GM12878 (cell line): ENCODE measurements around the gene HMCN1. TPM values are rescaled to one million over a fixed set of nuclear protein-coding genes. Genes with fewer than 3 reads are reported as not detected.

Source experiments
- ATAC-seq: fragments of 200-7000 bp; cut with Tn5 transposase; 3 replicates; pipeline ENCODE4 v1.9.1; 2020; ENCODE audit warnings: mild to moderate bottlenecking, moderate library complexity
- BruUV-seq: library from RNA; stranded (reverse); fragments of 400-500 nt; replicated peaks from 2 replicates; lab custom pipeline; 2021; lab: Mats Ljungman, UMichigan
- CTCF ChIA-PET: fragments of 300-600 bp; sonication (Branson Sonifier 250); formaldehyde crosslinking; extraction: SDS; loops from one replicate; lab custom pipeline; 2021; ENCODE audit warnings: inconsistent platforms; lab: Yijun Ruan, JAX
- POLR2A ChIA-PET: fragments of 350-600 bp; formaldehyde crosslinking; extraction: SDS; loops from one replicate; lab custom pipeline; 2021; ENCODE audit warnings: inconsistent platforms; lab: Charles Lee
- RAD21 ChIA-PET: fragments of 300-600 bp; sonication (Branson Sonifier 250); formaldehyde crosslinking; loops from one replicate; lab custom pipeline; 2023; ENCODE audit warnings: antibody characterized with exemption; ENCODE audit not compliant: unreplicated experiment; lab: Charles Lee
- SMC1A ChIA-PET: fragments of 300-600 bp; sonication (Branson Sonifier 250); formaldehyde crosslinking; loops from one replicate; lab custom pipeline; 2023; ENCODE audit not compliant: unreplicated experiment, uncharacterized antibody; lab: Charles Lee
- DNase-seq: peaks from one replicate; pipeline ENCODE4 v3.0.0-alpha.2; 2011; ENCODE audit warnings: low read depth, low spot score
- FAIRE-seq: peaks from 3 replicates; lab custom pipeline; 2011; peaks lifted over from hg19 to GRCh38; lab: Jason Lieb, UNC
- H2AFZ ChIP-seq: 2 replicates; pipeline ENCODE4 v1.6.0; 2011; ENCODE audit warnings: low read depth, low read length, control low read depth; ENCODE audit not compliant: control insufficient read depth
- H3K27ac ChIP-seq: 2 replicates; pipeline ENCODE4 v1.5.1; 2011; ENCODE audit warnings: control low read depth; ENCODE audit not compliant: control insufficient read depth, insufficient read depth
- H3K27me3 ChIP-seq, 2 experiments: replicated peaks in 1 of 2; 2 replicates each; pipeline versions ENCODE4 v1.6.0 to v1.6.1; 2011; ENCODE audit warnings: low read length in 1 of 2; ENCODE audit not compliant: control insufficient read depth in 2 of 2, insufficient read depth in 2 of 2
- H3K36me3 ChIP-seq, 2 experiments: 2 replicates each; pipeline ENCODE4 v1.5.1; 2011; ENCODE audit warnings: low read length in 1 of 2; ENCODE audit not compliant: control insufficient read depth in 2 of 2, insufficient read depth in 2 of 2
- H3K4me1 ChIP-seq: 2 replicates; pipeline ENCODE4 v1.6.1; 2011; ENCODE audit warnings: mild to moderate bottlenecking, low read length, moderate library complexity, mixed read lengths; ENCODE audit not compliant: control insufficient read depth, insufficient read depth
- H3K4me2 ChIP-seq: 2 replicates; pipeline ENCODE4 v1.6.0; 2011; ENCODE audit warnings: control low read depth; ENCODE audit not compliant: control insufficient read depth, insufficient read depth
- H3K4me3 ChIP-seq: fragments of 200-600 bp; sonication (generic); 2 replicates; pipeline ENCODE4 v1.5.1; 2016
- H3K79me2 ChIP-seq: 2 replicates; pipeline ENCODE4 v1.6.0; 2011; ENCODE audit warnings: low read length; ENCODE audit not compliant: control insufficient read depth, insufficient read depth
- H3K9ac ChIP-seq: 2 replicates; pipeline ENCODE4 v1.8.0; 2011; ENCODE audit warnings: low read length, control low read depth, mixed read lengths; ENCODE audit not compliant: control insufficient read depth, insufficient read depth
- H3K9me3 ChIP-seq: replicated peaks from 3 replicates; pipeline ENCODE4 v1.5.1; 2011; ENCODE audit warnings: mild to moderate bottlenecking, low read length; ENCODE audit not compliant: control insufficient read depth, insufficient read depth
- H4K20me1 ChIP-seq: 2 replicates; pipeline ENCODE4 v1.6.0; 2011; ENCODE audit not compliant: control insufficient read depth, insufficient read depth
- BCL11A ChIP-seq: IDR thresholded peaks from 2 replicates; pipeline ENCODE4 v1.6.1; 2011; ENCODE audit warnings: low read depth, low read length
- BHLHE40 ChIP-seq, 2 experiments: fragments of 450-650 bp in 1 of 2; IDR thresholded peaks; 2 replicates each; pipeline ENCODE4 v1.6.1; 2011 to 2017; ENCODE audit warnings: low read depth in 2 of 2, borderline replicate concordance in 1 of 2, improper control_type of control experiment in 1 of 2, low read length in 1 of 2, mild to moderate bottlenecking in 1 of 2
- CREM ChIP-seq: IDR thresholded peaks from 2 replicates; pipeline ENCODE4 v1.6.1; 2014; ENCODE audit warnings: antibody characterized with exemption, low read depth
- DPF2 ChIP-seq: fragments of 450-650 bp; IDR thresholded peaks from 2 replicates; pipeline ENCODE4 v1.6.1; 2017; ENCODE audit warnings: mild to moderate bottlenecking
- E2F4 ChIP-seq: IDR thresholded peaks from 2 replicates; pipeline ENCODE4 v1.6.1; 2012; ENCODE audit warnings: low read depth, low read length, improper control_type of control experiment
- EED ChIP-seq: sonication (generic); IDR thresholded peaks from 2 replicates; pipeline ENCODE4 v1.6.1; 2016; ENCODE audit warnings: antibody characterized with exemption, low read depth
- EGR1 ChIP-seq, 2 experiments: IDR thresholded peaks; 1 replicate in 1 of 2; 2 replicates in 1 of 2; pipeline ENCODE4 v1.6.1; 2011 to 2012; ENCODE audit warnings: low read depth in 2 of 2, low read length in 2 of 2, borderline replicate concordance in 1 of 2, mild to moderate bottlenecking in 1 of 2, moderate library complexity in 1 of 2
- ETV6 ChIP-seq, 2 experiments: fragments of 450-650 bp in 1 of 2; IDR thresholded peaks in 1 of 2; conservative IDR thresholded peaks in 1 of 2; 2 replicates each; pipeline ENCODE4 v1.6.1; 2014; ENCODE audit warnings: antibody characterized with exemption in 1 of 2, borderline replicate concordance in 1 of 2, low read depth in 1 of 2, mild to moderate bottlenecking in 1 of 2, moderate library complexity in 1 of 2
- FOXM1 ChIP-seq: IDR thresholded peaks from 2 replicates; pipeline ENCODE4 v1.6.1; 2012; ENCODE audit warnings: low read depth, mild to moderate bottlenecking, inconsistent platforms, low read length, moderate library complexity
- IRF4 ChIP-seq: IDR thresholded peaks from 2 replicates; pipeline ENCODE4 v1.6.1; 2011; ENCODE audit warnings: low read depth, low read length
- JUNB ChIP-seq: IDR thresholded peaks from 2 replicates; pipeline ENCODE4 v1.6.1; 2016; ENCODE audit warnings: antibody characterized with exemption, mild to moderate bottlenecking
- MEF2A ChIP-seq: IDR thresholded peaks from 2 replicates; pipeline ENCODE4 v1.6.1; 2011; ENCODE audit warnings: low read depth, mild to moderate bottlenecking, low read length, moderate library complexity; ENCODE audit not compliant: insufficient read depth
- NBN ChIP-seq: fragments of 450-650 bp; IDR thresholded peaks from 2 replicates; pipeline ENCODE4 v1.6.1; 2016
- NFIC ChIP-seq: IDR thresholded peaks from 2 replicates; pipeline ENCODE4 v1.6.1; 2012; ENCODE audit warnings: low read depth, mild to moderate bottlenecking, inconsistent platforms, low read length, moderate library complexity
- NKRF ChIP-seq: fragments of 450-650 bp; conservative IDR thresholded peaks from 2 replicates; pipeline ENCODE4 v1.6.1; 2017; ENCODE audit warnings: mild to moderate bottlenecking, moderate library complexity
- PAX5 ChIP-seq: IDR thresholded peaks from 2 replicates; pipeline ENCODE4 v1.6.1; 2011; ENCODE audit warnings: low read depth, low read length, borderline replicate concordance
- RAD51 ChIP-seq: fragments of 450-650 bp; IDR thresholded peaks from 2 replicates; pipeline ENCODE4 v1.6.1; 2016; ENCODE audit warnings: moderate library complexity, mild to moderate bottlenecking, inconsistent platforms
- RUNX3 ChIP-seq: IDR thresholded peaks from 2 replicates; pipeline ENCODE4 v1.6.1; 2012; ENCODE audit warnings: low read length, inconsistent platforms
- SMAD1 ChIP-seq: fragments of 450-650 bp; IDR thresholded peaks from 2 replicates; pipeline ENCODE4 v1.6.1; 2018; ENCODE audit warnings: mild to moderate bottlenecking, low read depth; ENCODE audit not compliant: partially characterized antibody
- TCF7 ChIP-seq: IDR thresholded peaks from 2 replicates; pipeline ENCODE4 v1.6.1; 2014; ENCODE audit warnings: antibody characterized with exemption, borderline replicate concordance
- ZNF274 ChIP-seq: IDR thresholded peaks from one replicate; pipeline ENCODE4 v1.8.0; 2011; ENCODE audit not compliant: insufficient read length, insufficient read depth
- WGBS: methylation state at CpG from one replicate; pipeline ENCODE4 v1.1.6; 2016; ENCODE audit warnings: low lambda C conversion rate; ENCODE audit not compliant: insufficient replicate concordance, insufficient coverage; ENCODE audit errors: missing lambda C conversion rate; 5-methylcytosine and 5-hydroxymethylcytosine counted together
- in situ Hi-C: fragments of 300-500 bp; cut with MboI; formaldehyde crosslinking; loops from 9 replicates; pipeline ENCODE4 v1.14.3; 2018; ENCODE audit warnings: mixed read lengths
- intact Hi-C: fragments of 100-400 bp; cut with micrococcal nuclease; formaldehyde crosslinking; loops from one replicate; pipeline ENCODE4 v1.14.2; 2022; ENCODE audit not compliant: unreplicated experiment
- polyA plus RNA-seq, 11 experiments: library from polyadenylated mRNA; depleted of rRNA in 4 of 11; unstranded in 6 of 11; stranded (reverse) in 5 of 11; fragments of >200 nt; fragmentation: Nextera tagmentation in 4 of 11; fragmentation: Illumina TruSeq in 1 of 11; extraction: Ambion mirVana in 4 of 11; extraction: Trizol in 1 of 11; gene quantifications; 1 replicate in 1 of 11; 2 replicates in 10 of 11; pipeline versions ENCODE4 v1.2.1 to v1.2.3, GENCODE V29; 2011 to 2016; ENCODE audit warnings: inconsistent platforms in 2 of 11, missing spikeins in 2 of 11, low read depth in 1 of 11
- total RNA-seq, 4 experiments: library from RNA; depleted of rRNA in 3 of 4; stranded (reverse); fragments of >200 nt in 3 of 4; fragmentation: Illumina TruSeq in 1 of 4; extraction: Trizol in 1 of 4; gene quantifications; 2 replicates each; pipeline versions ENCODE4 v1.2.1 to v1.2.3, GENCODE V29; 2013 to 2021

The HMCN1 gene
- total and polyA plus RNA-seq, 10 of the 15 experiments (the other 5 are each of a cell fraction or from before 2014, with no cell fraction given): under 0.01 to 0.07 TPM; not detected in 8

- no peak overlapping the region for H3K4me2 ChIP-seq
- in situ Hi-C loops: no loop called here
- POLR2A ChIA-PET: no interaction called here
- CTCF ChIA-PET: no interaction called here
- no TSS peak for BruUV-seq
- RAD21 ChIA-PET: no interaction called here
- H4K20me1 ChIP-seq: no peaks in the 10 kb centered on the region
- no peak overlapping the region for H2AFZ ChIP-seq
- DNase-seq (peak; percentile 71), FAIRE-seq (peak; percentile 70), ATAC-seq (peak; percentile 73)
- H3K79me2 ChIP-seq: no peaks in the 10 kb centered on the region
- SMC1A ChIA-PET: interaction anchor here (1.4 kb wide), 1 partner anchor 13 kb away, joined by 3 read pairs; no protein-coding TSS in a partner anchor
- H3K9me3 ChIP-seq: no peaks in the 10 kb centered on the region
- WGBS: 17% methylated on average over 6 of the region's 6 CpGs
- no peak overlapping the region for H3K4me3 ChIP-seq
- no peak overlapping the region for H3K9ac ChIP-seq
- H3K4me1 ChIP-seq: no peaks in the 10 kb centered on the region
- H3K36me3 ChIP-seq: no peaks in the 10 kb centered on the region
- no peak overlapping the region for H3K27ac ChIP-seq
- peaks cover 0 to 1% of the 10 kb centered on the region in 2 experiments; a peak in 1 of 4 replicates for H3K27me3 ChIP-seq
- intact Hi-C loops: no loop called here
- peak; percentile 34; the same call in 1 of the 2 replicates for TF ChIP-seq FOXM1
- TF ChIP-seq CREM: 0 out of 2 replicates have a peak, but pooled peaks have one; percentile 22
- TF ChIP-seq NFIC: peak; percentile 68; the same call in 1 of the 2 replicates
- TF ChIP-seq RAD51: peak; percentile 46; the same call in 1 of the 2 replicates
- TF ChIP-seq RUNX3: peak; percentile 72
- no peak for TF ChIP-seq E2F4
- TF ChIP-seq BCL11A: peak; percentile 43; the same call in 1 of the 2 replicates
- TF ChIP-seq PAX5: peak; percentile 100
- TF ChIP-seq NKRF: no peak
- TF ChIP-seq EGR1 (IDR thresholded peaks at IDR 0.05; ENCODE audit: borderline replicate concordance in 1 of 2, low read depth in 2 of 2, low read length in 2 of 2): peak in 1 of 2 experiments; percentile 17; a peak in 1 of 3 replicates
- TF ChIP-seq NBN: no peak
- TF ChIP-seq SMAD1: peak; percentile 81
- TF ChIP-seq TCF7: peak; percentile 85
- TF ChIP-seq IRF4: peak; percentile 53; the same call in 1 of the 2 replicates
- TF ChIP-seq EED: peak; percentile 40; the same call in 1 of the 2 replicates
- peak; percentile 90 to 91 for TF ChIP-seq BHLHE40 (IDR thresholded peaks at IDR 0.05; ENCODE audit: borderline replicate concordance in 1 of 2, low read depth in 2 of 2, low read length in 1 of 2)
- no peak for TF ChIP-seq ZNF274
- 0 out of 2 replicates have a peak, but pooled peaks have one; percentile 60 for TF ChIP-seq MEF2A
- TF ChIP-seq DPF2: no peak; the same call in 1 of the 2 replicates
- TF ChIP-seq JUNB: peak; percentile 79
- peak in 1 of 2 experiments; percentile 97; a peak in 2 of 4 replicates for TF ChIP-seq ETV6 (conservative IDR thresholded peaks at IDR 0.05 in 1 of 2, IDR thresholded peaks at IDR 0.05 in 1 of 2; ENCODE audit: borderline replicate concordance in 1 of 2, low read depth in 1 of 2)
These were observed 348.2 kb downstream of the HMCN1 start for GRCh38 chr1:186082235-186082937.
